Vagina (tissue), 2 donors: Measurements from ENCODE around the gene SPDYE4.

ENCODE experiments used
- POLR2AphosphoS5 ChIP-seq, 2 donors: sonication (generic); formaldehyde crosslinking; IDR thresholded peaks; one replicate each; pipeline ENCODE4 v1.9.0; 2017; ENCODE audit warnings: antibody characterized with exemption in 2 of 2, mild to moderate bottlenecking in 2 of 2, low read depth in 1 of 2; ENCODE audit not compliant: insufficient read depth in 1 of 2
- TF ChIP-seq, protein P1 (sequence below), 3 experiments: fragments of 450-650 bp in 2 of 3; fragments of 200-600 bp in 1 of 3; sonication (generic) in 1 of 3; IDR thresholded peaks; one replicate each; pipeline ENCODE4 v1.5.1; 2017 to 2019; ENCODE audit warnings: antibody characterized with exemption in 3 of 3, mild to moderate bottlenecking in 2 of 3, moderate library complexity in 2 of 3

DNA sequence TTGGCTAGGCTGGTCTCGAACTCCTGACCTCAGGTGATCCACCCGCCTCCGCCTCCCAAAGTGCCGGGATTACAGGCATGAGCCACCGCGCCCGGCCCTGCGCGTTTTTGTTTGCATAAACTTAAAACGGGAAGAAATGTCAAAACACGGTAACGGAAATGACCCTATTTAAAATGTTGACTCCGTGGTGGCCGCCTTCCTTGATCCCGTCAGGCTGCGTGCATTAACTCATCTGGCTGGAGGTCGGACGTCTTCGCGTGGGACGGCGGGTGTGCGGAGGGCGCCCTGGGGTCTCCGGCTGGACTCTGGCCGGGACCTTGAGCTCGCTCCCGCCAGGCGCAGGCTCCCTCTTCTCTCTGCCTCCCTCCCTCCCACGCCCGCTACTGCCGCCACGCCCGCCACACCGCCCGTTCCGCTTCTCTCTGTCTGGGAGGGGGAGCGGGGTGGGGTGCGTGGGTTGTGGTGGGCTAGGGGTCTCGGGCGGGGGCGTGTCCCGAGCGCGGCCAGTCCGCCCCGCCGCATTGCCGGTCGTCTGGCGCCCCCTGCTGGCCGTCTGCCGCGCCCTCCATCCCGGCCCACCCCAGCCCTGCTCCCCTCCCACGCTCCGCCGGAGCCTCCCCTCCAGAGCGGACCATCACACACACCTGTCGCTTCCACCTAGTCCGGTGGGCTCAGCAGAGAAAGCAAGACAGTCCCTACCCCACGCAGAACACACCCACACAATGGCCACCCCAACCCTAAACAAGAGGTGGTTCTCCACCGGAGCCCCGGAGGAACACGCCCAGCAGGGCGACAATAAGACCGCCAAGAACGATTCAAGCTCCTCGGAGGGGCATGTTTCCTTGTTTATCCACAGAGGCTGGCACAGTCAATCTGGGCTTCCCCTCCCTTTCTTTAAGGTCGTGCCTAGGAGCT is 12.5 kb downstream of the SPDYE4 start:
- TF ChIP-seq, protein P1, sequence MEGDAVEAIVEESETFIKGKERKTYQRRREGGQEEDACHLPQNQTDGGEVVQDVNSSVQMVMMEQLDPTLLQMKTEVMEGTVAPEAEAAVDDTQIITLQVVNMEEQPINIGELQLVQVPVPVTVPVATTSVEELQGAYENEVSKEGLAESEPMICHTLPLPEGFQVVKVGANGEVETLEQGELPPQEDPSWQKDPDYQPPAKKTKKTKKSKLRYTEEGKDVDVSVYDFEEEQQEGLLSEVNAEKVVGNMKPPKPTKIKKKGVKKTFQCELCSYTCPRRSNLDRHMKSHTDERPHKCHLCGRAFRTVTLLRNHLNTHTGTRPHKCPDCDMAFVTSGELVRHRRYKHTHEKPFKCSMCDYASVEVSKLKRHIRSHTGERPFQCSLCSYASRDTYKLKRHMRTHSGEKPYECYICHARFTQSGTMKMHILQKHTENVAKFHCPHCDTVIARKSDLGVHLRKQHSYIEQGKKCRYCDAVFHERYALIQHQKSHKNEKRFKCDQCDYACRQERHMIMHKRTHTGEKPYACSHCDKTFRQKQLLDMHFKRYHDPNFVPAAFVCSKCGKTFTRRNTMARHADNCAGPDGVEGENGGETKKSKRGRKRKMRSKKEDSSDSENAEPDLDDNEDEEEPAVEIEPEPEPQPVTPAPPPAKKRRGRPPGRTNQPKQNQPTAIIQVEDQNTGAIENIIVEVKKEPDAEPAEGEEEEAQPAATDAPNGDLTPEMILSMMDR (IDR thresholded peaks at IDR 0.05) = peak; percentile 44 to 99 (median 69)
- TF ChIP-seq POLR2AphosphoS5 (IDR thresholded peaks at IDR 0.05; ENCODE audit: insufficient read depth in 1 of 2, low read depth in 1 of 2) = peak in 1 of 2 donors; percentile 54
